Measurements from ENCODE around the gene C15orf61. TPM values are rescaled to one million over a fixed set of nuclear protein-coding genes. Genes with fewer than 3 reads are reported as not detected.

Gene C15orf61
- total and polyA plus RNA-seq, 2 of the 13 experiments (the other 11 are each of a cell fraction or from before 2014, with no cell fraction given) = 2.1 to 6.6 TPM

Other genes starting within 250 kb of the C15orf61 start
- gene MAP2K5, start 21.6 kb downstream of the C15orf61 start, total RNA-seq (2016; rRNA removed; fragmentation: Illumina TruSeq; extraction: Trizol) = 4.3 and 6.3 TPM in 2 replicates
- gene MAP2K5, start 21.6 kb downstream of the C15orf61 start, polyA plus RNA-seq (2011; rRNA removed) = 3.2 and 4.0 TPM in 2 replicates